WTC11 (cell line): ENCODE results near the gene PAX4. TPM values are rescaled to one million over a fixed set of nuclear protein-coding genes. Genes with fewer than 3 reads are reported as not detected.

Source experiments
- ATAC-seq: fragments of 200-7000 bp; cut with Tn5 transposase; 2 replicates; pipeline ENCODE4 v1.10.0; 2021; ENCODE audit warnings: mild to moderate bottlenecking, moderate library complexity
- CTCF ChIA-PET: fragments of 300-600 bp; sonication (Branson Sonifier 250); formaldehyde crosslinking; loops from one replicate; lab custom pipeline; 2021; ENCODE audit warnings: antibody characterized with exemption; lab: Charles Lee
- POLR2A ChIA-PET: fragments of 350-600 bp; sonication (Branson Sonifier 250); formaldehyde crosslinking; loops from one replicate; lab custom pipeline; 2021; ENCODE audit warnings: antibody characterized with exemption; lab: Charles Lee
- DNase-seq: peaks from one replicate; pipeline ENCODE4 v3.0.0; 2021; ENCODE audit warnings: low spot score
- H3K27ac Mint-ChIP-seq: 2 replicates; pipeline ENCODE4 v1.8.0; 2021; ENCODE audit warnings: mixed read lengths
- H3K27me3 Mint-ChIP-seq: 2 replicates; pipeline ENCODE4 v1.8.0; 2021; ENCODE audit warnings: low read depth, mild to moderate bottlenecking, moderate library complexity, mixed read lengths
- H3K36me3 Mint-ChIP-seq: 2 replicates; pipeline ENCODE4 v1.8.0; 2021; ENCODE audit warnings: mixed read lengths
- H3K4me1 Mint-ChIP-seq: 2 replicates; pipeline ENCODE4 v1.8.0; 2022; ENCODE audit warnings: mixed read lengths
- H3K4me3 Mint-ChIP-seq: 2 replicates; pipeline ENCODE4 v1.8.0; 2021; ENCODE audit warnings: mild to moderate bottlenecking, moderate library complexity, mixed read lengths
- H3K9me3 Mint-ChIP-seq: 2 replicates; pipeline ENCODE4 v1.8.0; 2021; ENCODE audit warnings: mixed read lengths
- CREM ChIP-seq: sonication (generic); formaldehyde crosslinking; IDR thresholded peaks from 2 replicates; pipeline ENCODE4 v1.8.1; 2022; ENCODE audit warnings: mild to moderate bottlenecking, missing genetic modification reagents, moderate library complexity
- ESRRA ChIP-seq: sonication (generic); formaldehyde crosslinking; IDR thresholded peaks from 2 replicates; pipeline ENCODE4 v1.8.1; 2022; ENCODE audit warnings: mild to moderate bottlenecking, missing genetic modification reagents, borderline replicate concordance
- ETV6 ChIP-seq: sonication (generic); formaldehyde crosslinking; IDR thresholded peaks from 2 replicates; pipeline ENCODE4 v1.8.1; 2022; ENCODE audit warnings: mild to moderate bottlenecking, missing genetic modification reagents
- FOXK1 ChIP-seq: sonication (generic); formaldehyde crosslinking; IDR thresholded peaks from 2 replicates; pipeline ENCODE4 v1.8.0; 2022; ENCODE audit warnings: mild to moderate bottlenecking, moderate library complexity, missing genetic modification reagents
- HMGA2 ChIP-seq: fragments of 250-450 bp; sonication (Bioruptor Pico); IDR thresholded peaks from 2 replicates; pipeline ENCODE4 v1.4.0; 2021; ENCODE audit warnings: mild to moderate bottlenecking, moderate library complexity
- KAT7 ChIP-seq: sonication (generic); formaldehyde crosslinking; IDR thresholded peaks from 2 replicates; pipeline ENCODE4 v1.8.1; 2023; ENCODE audit warnings: missing genetic modification reagents, mild to moderate bottlenecking, borderline replicate concordance
- OVOL2 ChIP-seq: fragments of 250-450 bp; sonication (Bioruptor Pico); IDR thresholded peaks from 2 replicates; pipeline ENCODE4 v1.9.0; 2021; ENCODE audit warnings: mild to moderate bottlenecking, borderline replicate concordance
- PRDM15 ChIP-seq: sonication (generic); formaldehyde crosslinking; IDR thresholded peaks from 2 replicates; pipeline ENCODE4 v1.8.0; 2022; ENCODE audit warnings: missing genetic modification reagents
- PREB ChIP-seq: sonication (generic); formaldehyde crosslinking; IDR thresholded peaks from 2 replicates; pipeline ENCODE4 v1.8.1; 2022; ENCODE audit warnings: mild to moderate bottlenecking, missing genetic modification reagents, moderate library complexity, borderline replicate concordance
- USF1 ChIP-seq: sonication (generic); formaldehyde crosslinking; IDR thresholded peaks from 2 replicates; pipeline ENCODE4 v1.8.0; 2022; ENCODE audit warnings: mild to moderate bottlenecking, missing genetic modification reagents
- ZNF232 ChIP-seq: sonication (generic); formaldehyde crosslinking; IDR thresholded peaks from 2 replicates; pipeline ENCODE4 v1.8.0; 2022; ENCODE audit warnings: mild to moderate bottlenecking, missing genetic modification reagents
- ZNF396 ChIP-seq: fragments of 250-450 bp; sonication (Bioruptor Pico); IDR thresholded peaks from 2 replicates; pipeline ENCODE4 v1.8.0; 2021; ENCODE audit warnings: mild to moderate bottlenecking, moderate library complexity, borderline replicate concordance
- ZNF671 ChIP-seq: fragments of 250-450 bp; sonication (Bioruptor Pico); IDR thresholded peaks from 2 replicates; pipeline ENCODE4 v1.8.0; 2021; ENCODE audit warnings: mild to moderate bottlenecking
- total RNA-seq: library from RNA; stranded (reverse); gene quantifications from 3 replicates; pipeline ENCODE4 v1.2.3, GENCODE V29; 2021
- TF ChIP-seq, protein P1 (sequence below): sonication (generic); formaldehyde crosslinking; conservative IDR thresholded peaks from 2 replicates; pipeline ENCODE4 v1.8.1; 2022; ENCODE audit warnings: mild to moderate bottlenecking, missing genetic modification reagents
- TF ChIP-seq, protein P2 (sequence below): fragments of 250-450 bp; sonication (Bioruptor Pico); IDR thresholded peaks from 2 replicates; pipeline ENCODE4 v2.1.2; 2022; ENCODE audit warnings: mild to moderate bottlenecking, moderate library complexity
- TF ChIP-seq, protein P3 (sequence below): sonication (generic); formaldehyde crosslinking; IDR thresholded peaks from 2 replicates; pipeline ENCODE4 v1.8.0; 2023; ENCODE audit warnings: missing genetic modification reagents
- TF ChIP-seq, protein P4 (sequence below): sonication (generic); formaldehyde crosslinking; IDR thresholded peaks from 2 replicates; pipeline ENCODE4 v1.8.1; 2023; ENCODE audit warnings: mild to moderate bottlenecking, moderate library complexity, missing genetic modification reagents
- TF ChIP-seq, protein P5 (sequence below): sonication (generic); formaldehyde crosslinking; IDR thresholded peaks from 2 replicates; pipeline ENCODE4 v1.8.1; 2022; ENCODE audit warnings: low read depth, mild to moderate bottlenecking, moderate library complexity, missing genetic modification reagents, borderline replicate concordance

The PAX4 gene
- total RNA-seq, 1 experiment from 2014 or later: not detected

GRCh38 chr7:127647636-127648035, 29.7 kb upstream of the PAX4 start (continued):
- TF ChIP-seq, protein P1, sequence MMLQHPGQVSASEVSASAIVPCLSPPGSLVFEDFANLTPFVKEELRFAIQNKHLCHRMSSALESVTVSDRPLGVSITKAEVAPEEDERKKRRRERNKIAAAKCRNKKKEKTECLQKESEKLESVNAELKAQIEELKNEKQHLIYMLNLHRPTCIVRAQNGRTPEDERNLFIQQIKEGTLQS: no peak
- TF ChIP-seq, protein P2, sequence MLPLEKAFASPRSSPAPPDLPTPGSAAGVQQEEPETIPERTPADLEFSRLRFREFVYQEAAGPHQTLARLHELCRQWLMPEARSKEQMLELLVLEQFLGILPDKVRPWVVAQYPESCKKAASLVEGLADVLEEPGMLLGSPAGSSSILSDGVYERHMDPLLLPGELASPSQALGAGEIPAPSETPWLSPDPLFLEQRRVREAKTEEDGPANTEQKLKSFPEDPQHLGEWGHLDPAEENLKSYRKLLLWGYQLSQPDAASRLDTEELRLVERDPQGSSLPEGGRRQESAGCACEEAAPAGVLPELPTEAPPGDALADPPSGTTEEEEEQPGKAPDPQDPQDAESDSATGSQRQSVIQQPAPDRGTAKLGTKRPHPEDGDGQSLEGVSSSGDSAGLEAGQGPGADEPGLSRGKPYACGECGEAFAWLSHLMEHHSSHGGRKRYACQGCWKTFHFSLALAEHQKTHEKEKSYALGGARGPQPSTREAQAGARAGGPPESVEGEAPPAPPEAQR: no peak
- TF ChIP-seq OVOL2 (CRISPR knock-in tag) (no peak), HMGA2 (CRISPR knock-in tag) (no peak), ESRRA (CRISPR knock-in tag) (no peak), ZNF232 (CRISPR knock-in tag) (no peak), FOXK1 (no peak)
- TF ChIP-seq, protein P3, sequence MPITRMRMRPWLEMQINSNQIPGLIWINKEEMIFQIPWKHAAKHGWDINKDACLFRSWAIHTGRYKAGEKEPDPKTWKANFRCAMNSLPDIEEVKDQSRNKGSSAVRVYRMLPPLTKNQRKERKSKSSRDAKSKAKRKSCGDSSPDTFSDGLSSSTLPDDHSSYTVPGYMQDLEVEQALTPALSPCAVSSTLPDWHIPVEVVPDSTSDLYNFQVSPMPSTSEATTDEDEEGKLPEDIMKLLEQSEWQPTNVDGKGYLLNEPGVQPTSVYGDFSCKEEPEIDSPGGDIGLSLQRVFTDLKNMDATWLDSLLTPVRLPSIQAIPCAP (CRISPR knock-in tag): no peak
- TF ChIP-seq, protein P4, sequence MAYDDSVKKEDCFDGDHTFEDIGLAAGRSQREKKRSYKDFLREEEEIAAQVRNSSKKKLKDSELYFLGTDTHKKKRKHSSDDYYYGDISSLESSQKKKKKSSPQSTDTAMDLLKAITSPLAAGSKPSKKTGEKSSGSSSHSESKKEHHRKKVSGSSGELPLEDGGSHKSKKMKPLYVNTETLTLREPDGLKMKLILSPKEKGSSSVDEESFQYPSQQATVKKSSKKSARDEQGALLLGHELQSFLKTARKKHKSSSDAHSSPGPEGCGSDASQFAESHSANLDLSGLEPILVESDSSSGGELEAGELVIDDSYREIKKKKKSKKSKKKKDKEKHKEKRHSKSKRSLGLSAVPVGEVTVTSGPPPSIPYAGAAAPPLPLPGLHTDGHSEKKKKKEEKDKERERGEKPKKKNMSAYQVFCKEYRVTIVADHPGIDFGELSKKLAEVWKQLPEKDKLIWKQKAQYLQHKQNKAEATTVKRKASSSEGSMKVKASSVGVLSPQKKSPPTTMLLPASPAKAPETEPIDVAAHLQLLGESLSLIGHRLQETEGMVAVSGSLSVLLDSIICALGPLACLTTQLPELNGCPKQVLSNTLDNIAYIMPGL: no peak

- Mint-ChIP-seq H3K27me3 (peaks cover 3% of the 10 kb centered on the region; the same call in 1 of the 2 replicates), H3K4me3 (no peak overlapping the region), H3K4me1 (peaks cover 8% of the 10 kb centered on the region), H3K27ac (no peak overlapping the region), H3K9me3 (no peaks in the 10 kb centered on the region), H3K36me3 (no peaks in the 10 kb centered on the region)
- ChIA-PET CTCF (no interaction called here), POLR2A (interaction anchor here (0.5 kb wide), 1 partner anchor 22 kb away, joined by 3 read pairs; no protein-coding TSS in a partner anchor)
- no peak for ATAC-seq
- no peak for TF ChIP-seq ESRRA (CRISPR knock-in tag)
- no peak for TF ChIP-seq ZNF671
- TF ChIP-seq, protein P5, sequence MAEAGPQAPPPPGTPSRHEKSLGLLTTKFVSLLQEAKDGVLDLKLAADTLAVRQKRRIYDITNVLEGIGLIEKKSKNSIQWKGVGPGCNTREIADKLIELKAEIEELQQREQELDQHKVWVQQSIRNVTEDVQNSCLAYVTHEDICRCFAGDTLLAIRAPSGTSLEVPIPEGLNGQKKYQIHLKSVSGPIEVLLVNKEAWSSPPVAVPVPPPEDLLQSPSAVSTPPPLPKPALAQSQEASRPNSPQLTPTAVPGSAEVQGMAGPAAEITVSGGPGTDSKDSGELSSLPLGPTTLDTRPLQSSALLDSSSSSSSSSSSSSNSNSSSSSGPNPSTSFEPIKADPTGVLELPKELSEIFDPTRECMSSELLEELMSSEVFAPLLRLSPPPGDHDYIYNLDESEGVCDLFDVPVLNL (CRISPR knock-in tag): no peak
- no peak for TF ChIP-seq OVOL2 (CRISPR knock-in tag)
- no peak for TF ChIP-seq KAT7 (CRISPR knock-in tag)
- TF ChIP-seq ETV6 (CRISPR knock-in tag): no peak
- TF ChIP-seq PREB (CRISPR knock-in tag): no peak
- TF ChIP-seq ZNF396 (CRISPR knock-in tag): no peak
- TF ChIP-seq CREM (CRISPR knock-in tag): no peak
- DNase-seq: no peak
These were observed 26.5 kb upstream of the PAX4 start for GRCh38 chr7:127644484-127644883.

DNA sequence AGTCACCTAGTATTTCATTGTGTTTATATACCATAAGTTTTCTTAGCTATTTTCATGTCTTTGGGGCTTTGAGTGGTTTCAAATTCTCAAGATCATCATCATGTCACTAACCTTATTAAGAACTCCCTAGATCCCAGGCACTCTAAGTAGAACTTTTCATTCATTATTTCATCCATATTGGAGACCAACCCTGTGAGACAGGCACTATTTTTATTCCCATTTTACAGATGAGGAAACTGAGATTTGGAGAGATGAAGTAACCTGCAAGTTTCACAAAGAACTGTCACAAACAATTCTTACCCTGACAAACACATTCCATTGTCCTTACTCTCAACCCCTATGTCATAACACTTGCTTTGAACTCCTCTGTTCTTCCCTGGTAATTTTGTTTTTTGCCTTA, 20.3 kb upstream of the PAX4 start:
- Mint-ChIP-seq H3K9me3 (no peaks in the 10 kb centered on the region), H3K4me3 (no peak overlapping the region), H3K27me3 (peaks cover 34% of the 10 kb centered on the region), H3K36me3 (no peaks in the 10 kb centered on the region), H3K4me1 (peaks cover 8% of the 10 kb centered on the region), H3K27ac (no peak overlapping the region)
- no peak for DNase-seq
- CTCF ChIA-PET: interaction anchor here (4.4 kb wide), 1 partner anchor 9 kb away, joined by 28 read pairs; no protein-coding TSS in a partner anchor
- POLR2A ChIA-PET: no interaction called here
- no peak for ATAC-seq
- no peak for TF ChIP-seq PRDM15 (CRISPR knock-in tag)
- TF ChIP-seq, protein P4: no peak
- no peak for TF ChIP-seq PREB (CRISPR knock-in tag)
- TF ChIP-seq USF1 (CRISPR knock-in tag): no peak
